ENCODE results near the gene LBR. TPM values are rescaled to one million over a fixed set of nuclear protein-coding genes. Genes with fewer than 3 reads are reported as not detected.

Gene LBR
- total and polyA plus RNA-seq, 2 of the 4 experiments (the other 2 are of a cell fraction): 21.3 to 24.9 TPM

DNA sequence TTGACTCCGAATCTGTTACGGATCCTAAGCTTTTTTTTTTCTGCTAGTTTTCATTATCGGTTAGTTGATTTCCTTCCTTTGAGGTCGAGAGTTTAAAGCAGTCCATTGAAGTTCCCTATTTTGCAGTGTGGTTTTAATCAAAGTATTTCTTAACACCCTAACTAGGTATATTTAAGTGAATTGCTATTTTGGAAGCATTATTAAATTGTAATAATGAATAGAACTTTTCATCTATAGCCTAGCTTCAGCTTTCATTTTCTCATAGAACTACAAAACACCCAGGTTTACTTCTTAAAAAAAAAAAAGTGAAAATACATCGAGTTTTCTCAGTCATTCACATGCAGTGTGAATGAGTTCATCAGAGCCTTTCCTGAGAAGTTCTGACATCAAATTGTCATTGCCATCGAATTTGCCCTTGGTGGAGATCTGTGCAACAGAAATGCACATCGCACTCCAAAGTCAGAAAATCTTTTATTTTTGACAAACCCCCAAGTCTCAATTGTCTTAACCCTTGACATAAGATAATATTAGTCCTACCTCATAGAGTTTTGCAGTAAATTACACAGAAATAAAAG, 1.1 kb upstream of the LBR start:
- dilution Hi-C loops (cut with HindIII; ENCODE audit: low sequenced_read_pairs, unreplicated experiment) (no loop called here), in situ Hi-C loops (cut with MboI; ENCODE audit: low sequenced_read_pairs) (no loop called here), intact Hi-C loops (cut with micrococcal nuclease) (no loop called here)
- Histone ChIP-seq H2BK120ac (ENCODE audit: low read depth, low read length) (peak overlapping the region; percentile 56), H4K5ac (ENCODE audit: low read depth, low read length) (peak overlapping the region; percentile 90; the same call in 1 of the 2 replicates), H4K20me1 (ENCODE audit: insufficient read depth, low read length) (peaks cover 27% of the 10 kb centered on the region; the same call in 1 of the 2 replicates), H2BK15ac (ENCODE audit: low read depth, low read length) (peak overlapping the region; percentile 24; the same call in 1 of the 3 replicates), H3K18ac (ENCODE audit: low read depth, low read length) (peak overlapping the region; percentile 89), H3K4me2 (ENCODE audit: low read depth, low read length) (peak overlapping the region; percentile 98), H3K4me3 (ENCODE audit: insufficient read depth, low read depth, low read length) (peak overlapping the region; percentile 92), H2BK5ac (ENCODE audit: low read depth, low read length, poor library complexity, severe bottlenecking) (peak overlapping the region; percentile 71), H3K9me3 (ENCODE audit: control insufficient read depth, insufficient read depth, low read length) (no peaks in the 10 kb centered on the region), H3K56ac (ENCODE audit: extremely low read depth, insufficient read depth, low read length) (peak overlapping the region; percentile 69), H2BK20ac (ENCODE audit: low read depth, low read length) (peak overlapping the region; percentile 23; the same call in 1 of the 2 replicates), H4K8ac (ENCODE audit: low read depth in 2 of 2, low read length in 2 of 2) (peak overlapping the region; percentile 77 to 81), H3K36me3 (ENCODE audit: control insufficient read depth, insufficient read depth, low read length) (no peaks in the 10 kb centered on the region), H3K9ac (ENCODE audit: low read depth, low read length) (peak overlapping the region; percentile 75), H3K4me1 (ENCODE audit: control insufficient read depth, insufficient read depth, low read length) (peaks cover 11% of the 10 kb centered on the region), H3K9me1 (ENCODE audit: insufficient read depth, low read length) (peaks cover 7% of the 10 kb centered on the region), H3K27ac (ENCODE audit: insufficient read depth, low read length) (peak overlapping the region; percentile 86), H2AFZ (replicated peaks; ENCODE audit: low read length, poor library complexity) (peak overlapping the region; percentile 95), H2AK5ac (ENCODE audit: low read depth, low read length) (0 out of 2 replicates have a peak overlapping the region, but pooled peaks have one; percentile 0), H3K23ac (ENCODE audit: low read depth, low read length) (peak overlapping the region; percentile 83), H2AK9ac (replicated peaks; ENCODE audit: low read depth, low read length, poor library complexity) (no peak overlapping the region), H3K79me1 (ENCODE audit: low read depth in 1 of 2, low read length in 2 of 2) (peaks cover 9 to 30% of the 10 kb centered on the region in 2 experiments), H4K91ac (ENCODE audit: insufficient read depth, low read depth, low read length) (peak overlapping the region; percentile 61; the same call in 1 of the 2 replicates), H3K27me3 (ENCODE audit: control insufficient read depth, insufficient read depth, low read length) (no peaks in the 10 kb centered on the region), H3K14ac (replicated peaks; ENCODE audit: low read depth, low read length) (peak overlapping the region; percentile 62), H3K4ac (ENCODE audit: low read depth, low read length) (peak overlapping the region; percentile 74; the same call in 1 of the 2 replicates)
- TF ChIP-seq BHLHE40 (IDR thresholded peaks at IDR 0.05; ENCODE audit: low read depth, low read length) (no peak), CHD1 (IDR thresholded peaks at IDR 0.05; ENCODE audit: low read depth, low read length) (no peak), USF2 (IDR thresholded peaks at IDR 0.05; ENCODE audit: low read depth, low read length) (no peak), RCOR1 (IDR thresholded peaks at IDR 0.05; ENCODE audit: insufficient replicate concordance, low read length) (no peak), NFE2L2 (IDR thresholded peaks at IDR 0.05; ENCODE audit: low read depth, low read length) (no peak), RAD21 (IDR thresholded peaks at IDR 0.05; ENCODE audit: low read length) (no peak), SMC3 (IDR thresholded peaks at IDR 0.05; ENCODE audit: low read depth, low read length) (no peak), MAZ (IDR thresholded peaks at IDR 0.05; ENCODE audit: borderline replicate concordance, low read depth, low read length) (no peak), CEBPB (IDR thresholded peaks at IDR 0.05; ENCODE audit: low read depth, low read length) (no peak)
- TF ChIP-seq, protein P1, sequence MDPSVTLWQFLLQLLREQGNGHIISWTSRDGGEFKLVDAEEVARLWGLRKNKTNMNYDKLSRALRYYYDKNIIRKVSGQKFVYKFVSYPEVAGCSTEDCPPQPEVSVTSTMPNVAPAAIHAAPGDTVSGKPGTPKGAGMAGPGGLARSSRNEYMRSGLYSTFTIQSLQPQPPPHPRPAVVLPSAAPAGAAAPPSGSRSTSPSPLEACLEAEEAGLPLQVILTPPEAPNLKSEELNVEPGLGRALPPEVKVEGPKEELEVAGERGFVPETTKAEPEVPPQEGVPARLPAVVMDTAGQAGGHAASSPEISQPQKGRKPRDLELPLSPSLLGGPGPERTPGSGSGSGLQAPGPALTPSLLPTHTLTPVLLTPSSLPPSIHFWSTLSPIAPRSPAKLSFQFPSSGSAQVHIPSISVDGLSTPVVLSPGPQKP (IDR thresholded peaks at IDR 0.05; ENCODE audit: borderline replicate concordance, low read depth, low read length): no peak
- 33% methylated on average over 1 of the region's 7 CpGs; no CpG with 5 or more reads in 1 of the 2 experiments for WGBS, 2 experiments (ENCODE audit: extremely low coverage in 2 of 2, insufficient read length in 1 of 2)
- DNase-seq (no peak), ATAC-seq (ENCODE audit: low read depth) (no peak)
- CTCF ChIA-PET: no interaction called here
- POLR2A ChIA-PET (ENCODE audit: unreplicated experiment): interaction anchor here (0.6 kb wide), 1 partner anchor 756 kb away, joined by 4 read pairs; no protein-coding TSS in a partner anchor
- no TSS peak for BruUV-seq (replicated peaks)

Measured in IMR-90 (cell line).